Measurements from ENCODE around the gene GRPEL1.
"Not testable (repeated sequence)": the region's sequence is repeated elsewhere in the genome, so short reads cannot be mapped to it uniquely, and the experiment has no call there.

The GRPEL1 gene

GRCh38 chr4:7092026-7092425, 24.2 kb upstream of the GRPEL1 start:
- no peak for DNase-seq (ENCODE audit: low read depth)

- DNase-seq (ENCODE audit: low read depth), result no peak
These were observed 21.5 kb upstream of the GRPEL1 start for GRCh38 chr4:7089213-7089986.

GRCh38 chr4:7087036-7087435, 19.2 kb upstream of the GRPEL1 start:
- no peak for DNase-seq (ENCODE audit: low read depth)

- no peak for DNase-seq (ENCODE audit: low read depth)
These were observed 18.5 kb upstream of the GRPEL1 start for GRCh38 chr4:7086384-7086783.

GRCh38 chr4:7084564-7084961, 16.7 kb upstream of the GRPEL1 start:
- DNase-seq (ENCODE audit: low read depth), result not testable (repeated sequence)

GRCh38 chr4:7083597-7084563, 16.0 kb upstream of the GRPEL1 start:
- no peak for DNase-seq (ENCODE audit: low read depth)

- DNase-seq (ENCODE audit: low read depth), result not testable (repeated sequence)
These were observed 12.0 kb upstream of the GRPEL1 start for GRCh38 chr4:7079909-7080308.

GRCh38 chr4:7079483-7079882, 11.6 kb upstream of the GRPEL1 start:
- not testable (repeated sequence) for DNase-seq (ENCODE audit: low read depth)

GRCh38 chr4:7078025-7078424, 10.2 kb upstream of the GRPEL1 start:
- no peak for DNase-seq (ENCODE audit: low read depth)

- no peak for DNase-seq (ENCODE audit: low read depth)
These were observed 9.5 kb upstream of the GRPEL1 start for GRCh38 chr4:7077371-7077770.

GRCh38 chr4:7076696-7077082, 8.8 kb upstream of the GRPEL1 start:
- DNase-seq (ENCODE audit: low read depth), result no peak

- no peak for DNase-seq (ENCODE audit: low read depth)
These were observed 8.3 kb upstream of the GRPEL1 start for GRCh38 chr4:7075962-7076695.

GRCh38 chr4:7074426-7074825, 6.6 kb upstream of the GRPEL1 start:
- no peak for DNase-seq (ENCODE audit: low read depth)

- no peak for DNase-seq (ENCODE audit: low read depth)
These were observed 5.9 kb upstream of the GRPEL1 start for GRCh38 chr4:7073526-7074390.

GRCh38 chr4:7073059-7073458, 5.2 kb upstream of the GRPEL1 start:
- DNase-seq (ENCODE audit: low read depth), result no peak

- DNase-seq (ENCODE audit: low read depth), result peak; percentile 19
These were observed 3.1 kb upstream of the GRPEL1 start for GRCh38 chr4:7070729-7071511.

- no peak for DNase-seq (ENCODE audit: low read depth)
These were observed 1.0 kb upstream of the GRPEL1 start for GRCh38 chr4:7068883-7069282.

- no peak for DNase-seq (ENCODE audit: low read depth)
These were observed 497 bp upstream of the GRPEL1 start for GRCh38 chr4:7068279-7068842.

- DNase-seq (ENCODE audit: low read depth), result no peak
These were observed 775 bp downstream of the GRPEL1 start for GRCh38 chr4:7067126-7067451.

GRCh38 chr4:7066493-7066892, 1.4 kb downstream of the GRPEL1 start:
- no peak for DNase-seq (ENCODE audit: low read depth)

Measured in non-pigmented ciliary epithelial cell (primary cell).